ENCODE results near the gene NT5DC2.

NT5DC2 gene

GRCh38 chr3:52493232-52494017 lies 40.2 kb downstream of the NT5DC2 start:
- no peaks in the 10 kb centered on the region for H3K4me1 ChIP-seq (ENCODE audit: insufficient read depth, low read length)
- no peaks in the 10 kb centered on the region for H3K79me2 ChIP-seq (ENCODE audit: insufficient read depth, low read length)
- ATAC-seq (ENCODE audit: insufficient read depth, low read depth) = no peak

GRCh38 chr3:52492059-52492458 lies 41.6 kb downstream of the NT5DC2 start:
- H2AFZ ChIP-seq (ENCODE audit: low read depth, low read length) = no peak overlapping the region
- H3K27me3 ChIP-seq (ENCODE audit: insufficient read depth, low read length, poor library complexity) = no peaks in the 10 kb centered on the region
- H3K9ac ChIP-seq (ENCODE audit: low read depth, low read length) = no peak overlapping the region
- TF ChIP-seq EZH2 (IDR thresholded peaks at IDR 0.05; ENCODE audit: borderline replicate concordance, low read depth, low read length, severe bottlenecking) = no peak
- H3K4me1 ChIP-seq (ENCODE audit: insufficient read depth, low read length) = no peaks in the 10 kb centered on the region
- no peaks in the 10 kb centered on the region for H3K9me3 ChIP-seq (ENCODE audit: insufficient read depth, low read length, severe bottlenecking)
- no peaks in the 10 kb centered on the region for H3K79me2 ChIP-seq (ENCODE audit: insufficient read depth, low read length)
- H3K4me3 ChIP-seq (ENCODE audit: low read depth in 1 of 2, low read length in 2 of 2) = no peak overlapping the region
- DNase-seq (no peak), ATAC-seq (ENCODE audit: insufficient read depth, low read depth) (no peak)
- no peak overlapping the region for H3K27ac ChIP-seq (ENCODE audit: low read length)
- H4K20me1 ChIP-seq (ENCODE audit: insufficient read depth, low read length) = peaks cover 15% of the 10 kb centered on the region
- no peak overlapping the region for H3K4me2 ChIP-seq (ENCODE audit: insufficient read depth, low read length)
- H3K36me3 ChIP-seq (ENCODE audit: insufficient read depth, low read length) = peaks cover 63% of the 10 kb centered on the region

More at GRCh38 chr3:52493232-52494017, 40.2 kb downstream of the NT5DC2 start:
- TF ChIP-seq EZH2 (IDR thresholded peaks at IDR 0.05; ENCODE audit: borderline replicate concordance, low read depth, low read length, severe bottlenecking) = no peak
- no peak for TF ChIP-seq CTCF (IDR thresholded peaks at IDR 0.05; ENCODE audit: borderline replicate concordance, extremely low read depth, low read length, poor library complexity, severe bottlenecking)
- peaks cover 51% of the 10 kb centered on the region for H3K36me3 ChIP-seq (ENCODE audit: insufficient read depth, low read length)
- H3K27me3 ChIP-seq (ENCODE audit: insufficient read depth, low read length, poor library complexity) = no peaks in the 10 kb centered on the region
- H4K20me1 ChIP-seq (ENCODE audit: insufficient read depth, low read length) = peaks cover 15% of the 10 kb centered on the region
- H3K4me3 ChIP-seq (ENCODE audit: low read depth in 1 of 2, low read length in 2 of 2) = no peak overlapping the region
- H3K27ac ChIP-seq (ENCODE audit: low read length) = no peak overlapping the region
- no peak for DNase-seq
- H2AFZ ChIP-seq (ENCODE audit: low read depth, low read length) = no peak overlapping the region
- H3K4me2 ChIP-seq (ENCODE audit: insufficient read depth, low read length) = no peak overlapping the region
- no peaks in the 10 kb centered on the region for H3K9me3 ChIP-seq (ENCODE audit: insufficient read depth, low read length, severe bottlenecking)
- no peak overlapping the region for H3K9ac ChIP-seq (ENCODE audit: low read depth, low read length)

GRCh38 chr3:52490939-52491526 lies 42.6 kb downstream of the NT5DC2 start:
- no peak for ATAC-seq (ENCODE audit: insufficient read depth, low read depth)

More at GRCh38 chr3:52490939-52491526, 42.6 kb downstream of the NT5DC2 start:
- H3K36me3 ChIP-seq (ENCODE audit: insufficient read depth, low read length) = peaks cover 74% of the 10 kb centered on the region
- H3K4me2 ChIP-seq (ENCODE audit: insufficient read depth, low read length) = no peak overlapping the region
- no peaks in the 10 kb centered on the region for H3K9me3 ChIP-seq (ENCODE audit: insufficient read depth, low read length, severe bottlenecking)
- H3K79me2 ChIP-seq (ENCODE audit: insufficient read depth, low read length) = no peaks in the 10 kb centered on the region
- DNase-seq = no peak
- peaks cover 15% of the 10 kb centered on the region for H4K20me1 ChIP-seq (ENCODE audit: insufficient read depth, low read length)
- no peak overlapping the region for H3K4me3 ChIP-seq (ENCODE audit: low read depth in 1 of 2, low read length in 2 of 2)
- no peak overlapping the region for H3K27ac ChIP-seq (ENCODE audit: low read length)
- H2AFZ ChIP-seq (ENCODE audit: low read depth, low read length) = no peak overlapping the region
- no peaks in the 10 kb centered on the region for H3K4me1 ChIP-seq (ENCODE audit: insufficient read depth, low read length)
- no peaks in the 10 kb centered on the region for H3K27me3 ChIP-seq (ENCODE audit: insufficient read depth, low read length, poor library complexity)
- no peak overlapping the region for H3K9ac ChIP-seq (ENCODE audit: low read depth, low read length)
- TF ChIP-seq EZH2 (IDR thresholded peaks at IDR 0.05; ENCODE audit: borderline replicate concordance, low read depth, low read length, severe bottlenecking) (no peak), CTCF (IDR thresholded peaks at IDR 0.05; ENCODE audit: borderline replicate concordance, extremely low read depth, low read length, poor library complexity, severe bottlenecking) (no peak)
